Mesothelial cell of epicardium (in vitro differentiated cells): ENCODE data around the gene WFS1. TPM values are rescaled to one million over a fixed set of nuclear protein-coding genes. Genes with fewer than 3 reads are reported as not detected.

Source experiments
- DNase-seq, 2 experiments: peaks; one replicate each; pipeline ENCODE4 v3.0.0; 2021; ENCODE audit warnings: low spot score in 2 of 2; ENCODE audit not compliant: unreplicated experiment in 2 of 2
- H3K27ac Mint-ChIP-seq: 2 replicates; pipeline ENCODE4 v1.8.0; 2021; ENCODE audit warnings: mixed read lengths
- H3K27me3 Mint-ChIP-seq: 2 replicates; pipeline ENCODE4 v1.8.0; 2021; ENCODE audit warnings: low read depth, mixed read lengths
- H3K36me3 Mint-ChIP-seq: 2 replicates; pipeline ENCODE4 v1.8.0; 2021; ENCODE audit warnings: mixed read lengths
- H3K4me1 Mint-ChIP-seq: 2 replicates; pipeline ENCODE4 v1.8.0; 2021; ENCODE audit warnings: mixed read lengths
- H3K4me3 Mint-ChIP-seq: 2 replicates; pipeline ENCODE4 v1.8.0; 2021; ENCODE audit warnings: mild to moderate bottlenecking, moderate library complexity, mixed read lengths
- H3K9me3 Mint-ChIP-seq: 2 replicates; pipeline ENCODE4 v1.8.0; 2021; ENCODE audit warnings: mixed read lengths
- total RNA-seq: library from RNA; stranded (reverse); gene quantifications from 3 replicates; pipeline ENCODE4 v1.2.1, GENCODE V29; 2021
- TF ChIP-seq, protein P1 (sequence below): fragments of 200-600 bp; sonication (generic); IDR thresholded peaks from one replicate; pipeline ENCODE4 v1.5.0; 2021; ENCODE audit warnings: antibody characterized with exemption; ENCODE audit not compliant: unreplicated experiment

WFS1 gene
- total RNA-seq, 1 donor from 2014 or later, result 34.2 TPM

DNA sequence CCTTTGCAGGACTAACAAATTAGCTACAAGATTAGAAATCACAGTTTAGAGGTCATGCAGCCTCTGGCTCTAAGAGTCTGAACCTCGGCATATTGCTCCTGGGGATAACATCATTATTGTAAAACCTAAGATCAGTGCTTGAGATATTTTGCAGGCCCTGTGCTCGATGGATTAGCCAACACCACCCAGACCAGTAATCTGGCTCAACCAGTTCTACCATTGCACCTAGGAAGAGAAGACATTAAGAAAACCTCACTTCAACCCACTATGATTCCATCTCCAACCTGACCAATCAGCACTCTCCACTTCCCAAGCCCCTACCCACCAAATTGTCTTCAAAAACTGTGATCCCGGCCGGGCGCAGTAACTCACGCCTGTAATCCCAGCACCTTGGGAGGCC, 43.6 kb downstream of the WFS1 start:
- TF ChIP-seq, protein P1, sequence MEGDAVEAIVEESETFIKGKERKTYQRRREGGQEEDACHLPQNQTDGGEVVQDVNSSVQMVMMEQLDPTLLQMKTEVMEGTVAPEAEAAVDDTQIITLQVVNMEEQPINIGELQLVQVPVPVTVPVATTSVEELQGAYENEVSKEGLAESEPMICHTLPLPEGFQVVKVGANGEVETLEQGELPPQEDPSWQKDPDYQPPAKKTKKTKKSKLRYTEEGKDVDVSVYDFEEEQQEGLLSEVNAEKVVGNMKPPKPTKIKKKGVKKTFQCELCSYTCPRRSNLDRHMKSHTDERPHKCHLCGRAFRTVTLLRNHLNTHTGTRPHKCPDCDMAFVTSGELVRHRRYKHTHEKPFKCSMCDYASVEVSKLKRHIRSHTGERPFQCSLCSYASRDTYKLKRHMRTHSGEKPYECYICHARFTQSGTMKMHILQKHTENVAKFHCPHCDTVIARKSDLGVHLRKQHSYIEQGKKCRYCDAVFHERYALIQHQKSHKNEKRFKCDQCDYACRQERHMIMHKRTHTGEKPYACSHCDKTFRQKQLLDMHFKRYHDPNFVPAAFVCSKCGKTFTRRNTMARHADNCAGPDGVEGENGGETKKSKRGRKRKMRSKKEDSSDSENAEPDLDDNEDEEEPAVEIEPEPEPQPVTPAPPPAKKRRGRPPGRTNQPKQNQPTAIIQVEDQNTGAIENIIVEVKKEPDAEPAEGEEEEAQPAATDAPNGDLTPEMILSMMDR, result no peak
- peaks cover 16% of the 10 kb centered on the region for H3K27me3 Mint-ChIP-seq

DNA sequence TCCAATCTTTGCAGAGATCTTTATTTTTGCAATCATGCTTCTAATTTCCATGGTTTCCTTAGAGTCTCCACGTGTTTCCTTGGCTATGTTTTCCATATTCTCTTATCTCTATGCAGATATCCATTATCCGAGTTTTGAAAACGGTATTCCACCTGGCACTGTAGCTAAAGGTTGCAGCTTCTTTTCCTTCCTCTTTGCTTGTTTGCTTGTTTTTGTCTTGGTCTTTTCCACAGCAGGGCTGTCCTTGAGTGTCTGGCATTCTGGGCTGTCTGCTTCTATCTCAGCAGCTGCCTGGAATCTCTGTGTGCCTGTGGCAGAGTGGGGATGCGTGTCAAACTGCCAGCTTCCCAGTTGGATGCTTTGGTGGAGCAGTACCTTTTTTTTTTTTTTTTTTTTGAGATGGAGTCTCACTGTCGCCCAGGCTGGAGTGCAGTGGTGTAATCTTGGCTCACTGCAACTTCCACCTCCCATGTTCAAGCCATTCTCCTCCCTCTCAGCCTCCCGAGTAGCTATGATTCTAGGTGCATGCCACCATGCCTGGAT, 46.9 kb downstream of the WFS1 start:
- DNase-seq, result no peak
- TF ChIP-seq, protein P1, result no peak
- Mint-ChIP-seq H3K27me3 (peaks cover 11% of the 10 kb centered on the region), H3K36me3 (no peaks in the 10 kb centered on the region), H3K9me3 (no peaks in the 10 kb centered on the region), H3K27ac (no peak overlapping the region), H3K4me3 (no peak overlapping the region), H3K4me1 (peaks cover 11% of the 10 kb centered on the region)

More for the DNA sequence above, 43.6 kb downstream of the WFS1 start:
- peaks cover 3% of the 10 kb centered on the region for H3K9me3 Mint-ChIP-seq
- H3K4me3 Mint-ChIP-seq, result no peak overlapping the region
- peaks cover 1% of the 10 kb centered on the region for H3K36me3 Mint-ChIP-seq
- DNase-seq, result no peak
- no peak overlapping the region for H3K27ac Mint-ChIP-seq
- H3K4me1 Mint-ChIP-seq, result peaks cover 11% of the 10 kb centered on the region

DNA sequence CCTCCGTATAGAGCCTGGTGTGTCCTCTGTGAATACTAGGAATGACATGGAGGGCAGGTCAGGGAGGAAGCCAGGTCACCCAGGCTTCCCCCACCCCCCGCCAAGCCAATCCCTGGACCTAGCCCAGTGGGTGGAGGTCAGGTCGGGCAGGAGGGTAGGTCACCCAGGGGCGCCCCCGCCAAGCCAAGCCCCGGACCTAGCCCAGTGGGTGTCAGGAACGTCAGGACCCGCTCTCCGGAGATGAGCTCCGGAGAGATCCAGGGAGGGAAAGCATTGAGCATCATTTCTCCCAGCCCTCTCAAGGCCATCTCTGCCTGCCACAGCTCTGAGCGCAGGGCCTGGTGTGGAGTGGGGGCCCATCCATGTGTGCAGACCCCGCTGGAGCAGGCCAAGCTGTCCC, 48.6 kb downstream of the WFS1 start:
- no peak for DNase-seq
- Mint-ChIP-seq H3K27ac (no peak overlapping the region), H3K4me1 (peaks cover 2% of the 10 kb centered on the region), H3K9me3 (no peaks in the 10 kb centered on the region), H3K36me3 (no peaks in the 10 kb centered on the region), H3K27me3 (peaks cover 16% of the 10 kb centered on the region), H3K4me3 (no peak overlapping the region)
- TF ChIP-seq, protein P1, result no peak

DNA sequence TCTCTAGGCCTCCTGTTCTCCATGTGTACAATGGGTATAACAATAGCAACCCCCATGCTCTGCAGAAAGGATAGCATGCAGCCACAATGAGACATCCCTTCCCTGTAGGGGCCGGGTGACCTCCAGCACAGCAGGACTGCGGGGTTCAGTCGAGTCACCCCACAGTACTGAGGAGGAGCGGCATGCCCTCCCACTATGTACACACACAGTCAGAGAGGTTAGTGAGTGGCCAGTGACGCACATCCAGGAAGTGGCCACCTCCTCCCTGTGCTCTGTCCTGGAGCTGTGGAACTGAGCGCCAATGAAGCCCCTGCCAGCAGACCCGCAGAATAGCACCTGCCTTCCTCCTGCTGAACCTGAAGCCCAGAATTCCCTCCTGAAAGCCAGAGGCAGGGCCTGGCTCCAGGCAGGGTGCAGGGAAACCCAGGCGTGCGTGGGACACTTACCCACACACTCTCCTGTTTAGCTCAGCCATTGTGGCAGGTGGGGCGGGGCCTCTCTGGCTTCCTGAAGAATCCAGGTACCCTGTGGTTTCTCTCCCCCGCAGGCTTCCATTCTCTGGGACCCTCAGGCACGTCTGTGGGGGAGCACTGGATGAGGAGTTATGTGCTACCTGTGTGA, 50.0 kb downstream of the WFS1 start:
- H3K9me3 Mint-ChIP-seq, result no peaks in the 10 kb centered on the region
- peaks cover 18% of the 10 kb centered on the region for H3K27me3 Mint-ChIP-seq
- DNase-seq, result no peak

DNA sequence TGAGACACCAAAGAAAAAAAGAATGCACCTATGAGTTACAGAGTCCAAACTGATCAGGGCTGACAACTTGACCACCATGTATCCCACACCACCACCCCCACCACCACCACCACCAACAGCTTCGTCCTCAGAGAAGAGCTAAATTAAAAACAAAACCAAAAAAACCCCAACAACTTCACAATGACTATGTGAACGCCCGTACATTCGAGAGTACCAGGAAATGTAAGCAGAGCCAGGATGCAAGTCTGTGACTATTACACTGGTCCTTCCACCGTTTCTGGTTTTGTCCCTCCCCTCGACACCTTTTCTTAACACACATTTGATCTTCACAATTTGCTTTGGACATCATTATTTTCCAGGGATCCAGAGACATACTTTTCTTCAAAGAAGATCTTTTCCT, 51.0 kb downstream of the WFS1 start:
- no peak for DNase-seq
- TF ChIP-seq, protein P1, result no peak
- Mint-ChIP-seq H3K9me3 (no peaks in the 10 kb centered on the region), H3K36me3 (no peaks in the 10 kb centered on the region), H3K27ac (no peak overlapping the region), H3K4me3 (no peak overlapping the region), H3K27me3 (peaks cover 18% of the 10 kb centered on the region), H3K4me1 (no peaks in the 10 kb centered on the region)

More for the DNA sequence above, 50.0 kb downstream of the WFS1 start:
- no peak overlapping the region for H3K4me3 Mint-ChIP-seq
- H3K4me1 Mint-ChIP-seq, result no peaks in the 10 kb centered on the region
- TF ChIP-seq, protein P1, result no peak
- H3K36me3 Mint-ChIP-seq, result no peaks in the 10 kb centered on the region
- H3K27ac Mint-ChIP-seq, result no peak overlapping the region

DNA sequence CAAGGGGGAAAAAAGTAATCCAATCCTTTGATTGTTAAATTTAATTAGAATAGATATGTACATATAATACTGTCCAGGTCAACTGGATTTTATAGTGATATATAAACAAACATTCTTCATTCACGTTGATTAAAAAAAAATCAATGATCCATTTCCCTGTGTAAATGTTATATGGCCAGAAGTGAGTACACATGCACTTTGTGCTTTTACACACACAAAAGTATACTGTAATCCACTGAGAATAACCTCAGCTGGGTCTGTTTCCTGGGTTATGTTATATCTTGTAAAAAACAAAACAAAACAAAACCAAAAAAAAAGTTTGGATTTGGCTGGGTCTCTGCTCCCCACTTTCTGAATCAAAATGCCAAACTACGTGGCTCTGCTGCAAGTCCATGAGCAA, 51.7 kb downstream of the WFS1 start:
- no peak for DNase-seq
- TF ChIP-seq, protein P1, result no peak
- Mint-ChIP-seq H3K36me3 (no peaks in the 10 kb centered on the region), H3K27ac (no peak overlapping the region), H3K9me3 (no peaks in the 10 kb centered on the region), H3K4me1 (no peaks in the 10 kb centered on the region), H3K4me3 (no peak overlapping the region), H3K27me3 (peaks cover 15% of the 10 kb centered on the region)
